AG10803 (cell line): ENCODE measurements around the gene KCNIP4.

Experiments used
- DNase-seq: peaks from one replicate; pipeline ENCODE4 v3.0.0; 2010; ENCODE audit warnings: low read depth
- H3K4me3 ChIP-seq: 2 replicates; pipeline ENCODE4 v1.5.1; 2011; ENCODE audit warnings: mild to moderate bottlenecking, low read length, control low read depth
- CTCF ChIP-seq: conservative IDR thresholded peaks from 2 replicates; pipeline ENCODE4 v1.5.1; 2011; ENCODE audit warnings: mild to moderate bottlenecking, low read length, control low read depth, inconsistent platforms

Gene KCNIP4

GRCh38 chr4:21181716-21182115 lies 766.9 kb downstream of the KCNIP4 start:
- no peak for DNase-seq
- H3K4me3 ChIP-seq, result no peak overlapping the region
- TF ChIP-seq CTCF, result no peak

- no peak for TF ChIP-seq CTCF
- no peak overlapping the region for H3K4me3 ChIP-seq
- no peak for DNase-seq
Observed at GRCh38 chr4:21177871-21178270, 770.7 kb downstream of the KCNIP4 start.

GRCh38 chr4:21177092-21177491 lies 771.5 kb downstream of the KCNIP4 start:
- no peak for DNase-seq
- H3K4me3 ChIP-seq, result no peak overlapping the region
- no peak for TF ChIP-seq CTCF

- DNase-seq, result no peak
- TF ChIP-seq CTCF, result no peak
- H3K4me3 ChIP-seq, result no peak overlapping the region
Observed at GRCh38 chr4:21167711-21168110, 780.9 kb downstream of the KCNIP4 start.

- DNase-seq, result no peak
- H3K4me3 ChIP-seq, result no peak overlapping the region
- TF ChIP-seq CTCF, result no peak
Observed at GRCh38 chr4:21155367-21155766, 793.2 kb downstream of the KCNIP4 start.

- no peak for DNase-seq
- TF ChIP-seq CTCF, result no peak
- no peak overlapping the region for H3K4me3 ChIP-seq
Observed at GRCh38 chr4:21139327-21139726, 809.2 kb downstream of the KCNIP4 start.

- H3K4me3 ChIP-seq, result no peak overlapping the region
- DNase-seq, result no peak
- no peak for TF ChIP-seq CTCF
Observed at GRCh38 chr4:21136051-21136630, 812.4 kb downstream of the KCNIP4 start.
